HEK293 (cell line): Measurements from ENCODE around the gene TRAF1.

ENCODE experiments used
- CTCF ChIA-PET: fragments of 350-600 bp; formaldehyde crosslinking; extraction: SDS; loops from one replicate; lab custom pipeline; 2021; ENCODE audit warnings: antibody characterized with exemption; lab: Yijun Ruan, JAX
- POLR2A ChIA-PET: fragments of 300-600 bp; formaldehyde crosslinking; extraction: SDS; loops from one replicate; lab custom pipeline; 2020; ENCODE audit warnings: antibody characterized with exemption, inconsistent platforms; lab: Yijun Ruan, JAX
- H3K27ac ChIP-seq: fragments of 200-500 bp; sonication (Bioruptor generic); 2 replicates; pipeline ENCODE4 v1.5.1; 2014; ENCODE audit warnings: low read depth, low read length, control low read depth, inconsistent platforms; ENCODE audit errors: extremely low read depth
- H3K36me3 ChIP-seq, 2 experiments: fragments of 200-500 bp in 1 of 2; sonication (Bioruptor generic) in 1 of 2; 1 replicate in 1 of 2; 2 replicates in 1 of 2; pipeline ENCODE4 v1.5.1; 2014 to 2017; ENCODE audit warnings: inconsistent platforms in 2 of 2, low read length in 2 of 2; ENCODE audit not compliant: control insufficient read depth in 2 of 2, insufficient read depth in 1 of 2
- H3K4me1 ChIP-seq: fragments of 200-500 bp; sonication (Bioruptor generic); 2 replicates; pipeline ENCODE4 v1.5.1; 2014; ENCODE audit warnings: mild to moderate bottlenecking, low read length, inconsistent platforms; ENCODE audit not compliant: control insufficient read depth, insufficient read depth
- H3K4me3 ChIP-seq: 2 replicates; pipeline ENCODE4 v1.5.1; 2011; ENCODE audit warnings: low read depth, mild to moderate bottlenecking, control low read depth, low read length, moderate library complexity
- H3K9me3 ChIP-seq: fragments of 200-500 bp; sonication (Bioruptor generic); 2 replicates; pipeline ENCODE4 v1.5.1; 2014; ENCODE audit warnings: low read depth, low read length, inconsistent platforms; ENCODE audit not compliant: control insufficient read depth, insufficient read depth
- BCL11B ChIP-seq: fragments of 450-650 bp; formaldehyde crosslinking; IDR thresholded peaks from 2 replicates; pipeline ENCODE4 v1.5.1; 2016; ENCODE audit warnings: low read depth, missing biosample characterization, missing genetic modification characterization
- KLF8 ChIP-seq: fragments of 450-650 bp; formaldehyde crosslinking; IDR thresholded peaks from 2 replicates; pipeline ENCODE4 v1.5.1; 2016; ENCODE audit warnings: missing biosample characterization, missing genetic modification characterization
- OSR2 ChIP-seq: fragments of 450-650 bp; formaldehyde crosslinking; IDR thresholded peaks from 2 replicates; pipeline ENCODE4 v1.5.1; 2016; ENCODE audit warnings: missing biosample characterization, missing genetic modification characterization
- PBX3 ChIP-seq: sonication (generic); formaldehyde crosslinking; IDR thresholded peaks from 2 replicates; pipeline ENCODE4 v1.8.1; 2022; ENCODE audit warnings: mild to moderate bottlenecking, moderate library complexity, missing genetic modification reagents
- WT1 ChIP-seq: fragments of 450-650 bp; formaldehyde crosslinking; IDR thresholded peaks from 2 replicates; pipeline ENCODE4 v1.5.1; 2016; ENCODE audit warnings: missing biosample characterization, missing genetic modification characterization
- ZBTB11 ChIP-seq: fragments of 450-650 bp; formaldehyde crosslinking; conservative IDR thresholded peaks from 2 replicates; pipeline ENCODE4 v1.5.1; 2016; ENCODE audit warnings: low read depth, missing biosample characterization, missing genetic modification characterization
- ZBTB20 ChIP-seq: fragments of 450-650 bp; formaldehyde crosslinking; IDR thresholded peaks from 2 replicates; pipeline ENCODE4 v1.5.1; 2016; ENCODE audit warnings: missing biosample characterization, missing genetic modification characterization
- ZFHX2 ChIP-seq: fragments of 450-650 bp; formaldehyde crosslinking; conservative IDR thresholded peaks from 2 replicates; pipeline ENCODE4 v1.5.1; 2016; ENCODE audit warnings: missing biosample characterization, missing genetic modification characterization
- ZFP37 ChIP-seq: fragments of 450-650 bp; formaldehyde crosslinking; IDR thresholded peaks from 2 replicates; pipeline ENCODE4 v1.5.1; 2016; ENCODE audit warnings: missing biosample characterization, missing genetic modification characterization
- ZFP69B ChIP-seq: fragments of 450-650 bp; formaldehyde crosslinking; IDR thresholded peaks from 2 replicates; pipeline ENCODE4 v1.5.1; 2016; ENCODE audit warnings: missing biosample characterization, missing genetic modification characterization
- ZNF114 ChIP-seq: fragments of 450-650 bp; formaldehyde crosslinking; IDR thresholded peaks from 2 replicates; pipeline ENCODE4 v1.5.0; 2017; ENCODE audit warnings: missing biosample characterization, missing genetic modification characterization
- ZNF2 ChIP-seq: fragments of 450-650 bp; formaldehyde crosslinking; IDR thresholded peaks from 2 replicates; pipeline ENCODE4 v1.5.1; 2016; ENCODE audit warnings: missing biosample characterization, missing genetic modification characterization
- ZNF354C ChIP-seq: fragments of 450-650 bp; formaldehyde crosslinking; IDR thresholded peaks from 2 replicates; pipeline ENCODE4 v1.5.1; 2016; ENCODE audit warnings: missing biosample characterization, missing genetic modification characterization, low read depth, borderline replicate concordance
- ZNF48 ChIP-seq: fragments of 450-650 bp; formaldehyde crosslinking; IDR thresholded peaks from 2 replicates; pipeline ENCODE4 v1.5.1; 2016; ENCODE audit warnings: missing biosample characterization, missing genetic modification characterization
- ZNF600 ChIP-seq: fragments of 450-650 bp; formaldehyde crosslinking; IDR thresholded peaks from 2 replicates; pipeline ENCODE4 v1.5.1; 2016; ENCODE audit warnings: missing biosample characterization, missing genetic modification characterization
- ZNF692 ChIP-seq: fragments of 450-650 bp; formaldehyde crosslinking; IDR thresholded peaks from 2 replicates; pipeline ENCODE4 v1.5.1; 2016; ENCODE audit warnings: missing biosample characterization, missing genetic modification characterization
- ZSCAN30 ChIP-seq: fragments of 450-650 bp; IDR thresholded peaks from 2 replicates; pipeline ENCODE4 v1.5.1; 2018; ENCODE audit warnings: missing biosample characterization, mild to moderate bottlenecking, missing genetic modification characterization, moderate library complexity
- ZSCAN5A ChIP-seq: fragments of 450-650 bp; formaldehyde crosslinking; IDR thresholded peaks from 2 replicates; pipeline ENCODE4 v1.5.1; 2016; ENCODE audit warnings: missing biosample characterization, missing genetic modification characterization
- ZXDB ChIP-seq: fragments of 450-650 bp; formaldehyde crosslinking; IDR thresholded peaks from 2 replicates; pipeline ENCODE4 v1.5.1; 2016; ENCODE audit warnings: missing biosample characterization, missing genetic modification characterization

The TRAF1 gene

GRCh38 chr9:120868676-120869359 lies 57.8 kb downstream of the TRAF1 start (continued):
- TF ChIP-seq ZNF354C (tag by site-specific recombination) (no peak), OSR2 (peak; percentile 68), ZNF114 (tag by site-specific recombination) (no peak), ZFP37 (tag by site-specific recombination) (0 out of 2 replicates have a peak, but pooled peaks have one; percentile 34), ZNF48 (no peak), ZBTB20 (tag by site-specific recombination) (peak; percentile 47; the same call in 1 of the 2 replicates), ZNF2 (tag by site-specific recombination) (0 out of 2 replicates have a peak, but pooled peaks have one; percentile 46), ZXDB (0 out of 2 replicates have a peak, but pooled peaks have one; percentile 17), ZNF600 (tag by site-specific recombination) (peak; percentile 16; the same call in 1 of the 2 replicates), ZFP69B (tag by site-specific recombination) (0 out of 2 replicates have a peak, but pooled peaks have one; percentile 2), KLF8 (0 out of 2 replicates have a peak, but pooled peaks have one; percentile 37), BCL11B (tag by site-specific recombination) (no peak), ZFHX2 (tag by site-specific recombination) (no peak), ZSCAN30 (peak; percentile 49; the same call in 1 of the 2 replicates), WT1 (0 out of 2 replicates have a peak, but pooled peaks have one; percentile 16)

GRCh38 chr9:120868339-120868675 lies 58.3 kb downstream of the TRAF1 start:
- H3K27ac ChIP-seq: no peak overlapping the region
- H3K36me3 ChIP-seq: peaks cover 0 to 53% of the 10 kb centered on the region in 2 experiments; a peak in 2 of 3 replicates
- TF ChIP-seq ZBTB11: 0 out of 2 replicates have a peak, but pooled peaks have one; percentile 15
- TF ChIP-seq ZSCAN5A (tag by site-specific recombination): no peak
- no peak for TF ChIP-seq PBX3
- TF ChIP-seq ZFP69B (tag by site-specific recombination): 0 out of 2 replicates have a peak, but pooled peaks have one; percentile 48
- peak; percentile 33; the same call in 1 of the 2 replicates for TF ChIP-seq ZNF692 (tag by site-specific recombination)
- TF ChIP-seq ZNF600 (tag by site-specific recombination): no peak
- TF ChIP-seq KLF8: 0 out of 2 replicates have a peak, but pooled peaks have one; percentile 45
- ChIA-PET CTCF (interaction anchor here (0.6 to 1.4 kb wide), 2 partner anchors 9 to 112 kb away, joined by 3 to 7 read pairs; no protein-coding TSS in a partner anchor), POLR2A (interaction anchor here (1.4 to 2.3 kb wide), 2 partner anchors 9 to 75 kb away, joined by 5 to 11 read pairs; partner anchors contain the start of genes FBXW2 and PHF19)
- H3K4me3 ChIP-seq: peak overlapping the region; percentile 4; the same call in 1 of the 2 replicates
- no peaks in the 10 kb centered on the region for H3K9me3 ChIP-seq
- H3K4me1 ChIP-seq: no peaks in the 10 kb centered on the region
